HG03575 (cell line): ENCODE measurements around the gene YY1AP1.
"Not testable (repeated sequence)": the region's sequence is repeated elsewhere in the genome, so short reads cannot be mapped to it uniquely, and the experiment has no call there.

Source experiments
- ATAC-seq: cut with Tn5 transposase; IDR thresholded peaks from one replicate; pipeline ENCODE4 v1.9.1; 2021; ENCODE audit not compliant: unreplicated experiment, insufficient number of reproducible peaks, low FRiP score; ENCODE audit errors: extremely low read depth

The YY1AP1 gene

DNA sequence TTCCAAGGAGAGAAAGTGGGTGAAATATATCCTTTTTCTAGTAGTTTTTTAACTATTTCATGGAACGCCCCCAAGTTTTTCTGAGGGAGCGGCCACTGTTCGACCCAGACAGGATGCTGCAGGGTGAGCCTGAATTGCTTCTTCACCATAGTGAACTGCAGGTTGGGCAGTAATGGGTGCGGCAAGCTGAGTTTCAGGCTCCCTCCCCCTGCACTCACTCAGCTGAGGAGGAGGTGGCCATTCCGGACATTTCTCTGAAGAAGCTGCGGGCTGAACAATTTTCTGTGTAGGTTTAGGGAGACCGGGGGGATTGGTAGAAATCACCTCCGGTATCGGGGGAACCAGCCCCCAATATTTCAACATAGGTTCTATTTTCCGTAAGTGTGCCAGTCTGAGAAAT is 8.5 kb upstream of the YY1AP1 start:
- no peak for ATAC-seq

DNA sequence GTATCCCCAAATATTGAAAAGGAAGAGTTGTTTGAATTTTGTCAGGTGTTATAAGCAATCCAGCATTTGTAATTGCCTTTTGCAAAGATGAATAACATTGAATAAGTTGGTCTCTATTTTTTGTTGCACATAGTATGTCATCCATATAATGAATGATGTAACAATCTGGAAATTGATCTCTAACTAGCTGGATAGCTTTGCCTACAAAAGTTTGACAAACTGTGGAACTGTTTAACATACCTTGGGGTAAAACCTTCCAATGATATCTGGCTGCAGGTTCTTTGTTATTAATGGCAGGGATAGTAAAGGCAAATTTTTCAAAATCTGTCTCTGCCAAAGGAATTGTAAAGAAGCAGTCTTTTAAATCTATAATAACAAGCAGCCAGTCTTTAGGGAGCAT is 8.0 kb upstream of the YY1AP1 start:
- ATAC-seq: no peak

DNA sequence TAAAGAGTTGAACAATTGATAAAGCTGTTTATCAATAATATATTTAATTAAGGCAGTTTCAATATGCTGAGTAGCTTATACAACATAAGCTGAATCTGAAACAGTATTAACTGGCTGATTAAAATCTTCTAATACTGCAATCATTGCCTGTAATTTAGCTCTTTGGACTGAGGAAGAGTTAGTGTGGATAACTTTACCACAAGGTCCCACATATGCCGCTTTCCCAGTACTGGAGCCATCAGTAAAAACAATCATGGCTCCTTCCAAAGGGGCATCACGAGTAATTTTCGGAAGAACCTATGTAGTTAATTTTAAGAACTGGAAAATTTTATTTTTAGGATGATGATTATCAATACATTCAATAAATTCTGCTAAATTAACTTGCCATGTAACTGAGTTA is 7.0 kb upstream of the YY1AP1 start:
- ATAC-seq: no peak

DNA sequence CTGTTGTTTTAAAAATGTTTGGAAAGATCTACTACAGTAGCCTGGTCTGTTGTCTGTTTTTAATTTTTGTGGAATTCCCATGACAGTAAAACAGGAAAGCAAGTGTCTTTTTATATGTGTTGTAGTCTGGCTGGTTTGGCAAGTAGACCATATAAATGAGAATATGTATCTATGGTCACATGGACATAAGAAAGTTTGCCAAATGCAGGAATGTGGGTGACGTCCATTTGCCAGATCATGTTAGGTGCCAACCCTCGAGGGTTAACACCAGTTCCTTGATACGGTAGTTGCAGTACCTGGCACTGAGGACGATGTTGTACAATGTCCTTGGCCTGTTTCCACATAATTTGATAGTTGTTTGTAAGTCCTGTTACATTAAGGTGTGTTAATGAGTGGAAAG is 6.5 kb upstream of the YY1AP1 start:
- ATAC-seq: no peak

DNA sequence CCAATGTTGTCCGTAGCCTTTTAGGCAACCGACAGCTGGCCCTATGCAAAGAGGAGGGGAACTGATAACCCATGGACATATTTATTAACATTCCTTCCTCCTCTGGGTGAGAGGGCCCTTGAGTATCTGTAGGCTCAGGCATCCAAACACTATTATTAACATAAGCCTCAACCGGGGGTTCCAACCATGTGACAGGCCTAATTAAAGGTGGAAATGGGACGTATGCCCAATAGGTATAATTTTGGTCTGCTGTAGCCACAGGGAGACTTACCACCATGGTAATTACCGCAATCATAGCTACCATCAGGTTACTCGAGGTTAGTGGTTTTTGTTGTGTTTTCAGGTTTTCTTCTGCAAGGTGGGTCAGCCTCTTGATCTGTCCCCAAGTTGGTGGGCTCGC is 5.6 kb upstream of the YY1AP1 start:
- ATAC-seq: no peak

DNA sequence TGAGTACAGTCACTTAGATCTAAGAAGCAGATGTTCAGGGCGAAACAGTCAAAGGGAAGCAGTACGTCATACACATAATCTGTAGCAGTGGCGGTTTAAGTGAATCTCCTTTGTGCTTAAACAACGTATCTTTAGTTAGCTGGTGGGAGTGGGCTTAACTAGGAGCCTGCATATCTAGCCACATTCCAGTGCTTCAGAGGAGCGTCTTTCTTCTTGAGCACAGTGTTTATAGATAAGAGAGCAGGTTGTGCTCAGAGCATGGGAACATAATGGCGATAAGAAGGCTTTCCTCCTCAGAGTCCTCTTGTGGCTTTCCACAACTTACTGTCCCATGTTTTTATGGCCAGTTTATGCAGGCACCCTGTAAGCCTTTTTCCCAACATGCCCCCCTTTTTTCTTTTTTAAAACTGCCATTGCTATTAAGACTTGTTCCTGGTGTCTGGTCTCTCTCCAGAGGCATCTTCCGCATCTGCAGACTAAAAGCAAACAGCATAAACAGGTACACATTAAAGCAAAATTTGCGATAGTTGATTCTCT is 3.5 kb upstream of the YY1AP1 start:
- ATAC-seq: no peak

DNA sequence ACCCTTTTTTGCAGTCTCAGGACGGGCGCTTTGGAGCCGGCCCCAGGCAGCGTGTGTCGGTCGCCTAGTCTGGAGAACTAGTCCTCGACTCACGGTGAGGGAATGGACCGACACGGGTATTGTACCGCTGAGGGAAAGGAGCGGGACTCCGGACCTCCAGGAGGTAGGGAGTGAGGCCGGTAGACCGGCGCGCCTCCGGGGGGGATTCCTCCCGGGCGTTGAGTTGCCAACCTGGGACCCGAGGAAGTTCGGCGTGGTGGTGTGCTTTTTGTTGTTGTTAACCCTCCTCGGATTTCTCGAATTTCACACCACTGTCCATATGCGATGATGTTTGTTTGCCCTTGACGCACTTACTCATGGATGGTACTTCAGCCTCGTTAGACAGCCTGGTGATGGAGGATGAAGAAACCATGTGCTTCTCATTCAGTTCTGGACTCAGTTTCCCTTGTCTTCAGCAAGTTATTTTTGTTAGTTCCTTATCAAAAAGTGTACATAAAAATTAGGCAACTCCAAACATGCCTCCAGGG is 570 bp upstream of the YY1AP1 start, which contains the start of gene DAP3:
DAP3 (plus strand) TSS at position 11 of the 527 bp plus-strand sequence. CDS start 20,689 bp downstream, outside the sequence.
- ATAC-seq: not testable (repeated sequence)

DNA sequence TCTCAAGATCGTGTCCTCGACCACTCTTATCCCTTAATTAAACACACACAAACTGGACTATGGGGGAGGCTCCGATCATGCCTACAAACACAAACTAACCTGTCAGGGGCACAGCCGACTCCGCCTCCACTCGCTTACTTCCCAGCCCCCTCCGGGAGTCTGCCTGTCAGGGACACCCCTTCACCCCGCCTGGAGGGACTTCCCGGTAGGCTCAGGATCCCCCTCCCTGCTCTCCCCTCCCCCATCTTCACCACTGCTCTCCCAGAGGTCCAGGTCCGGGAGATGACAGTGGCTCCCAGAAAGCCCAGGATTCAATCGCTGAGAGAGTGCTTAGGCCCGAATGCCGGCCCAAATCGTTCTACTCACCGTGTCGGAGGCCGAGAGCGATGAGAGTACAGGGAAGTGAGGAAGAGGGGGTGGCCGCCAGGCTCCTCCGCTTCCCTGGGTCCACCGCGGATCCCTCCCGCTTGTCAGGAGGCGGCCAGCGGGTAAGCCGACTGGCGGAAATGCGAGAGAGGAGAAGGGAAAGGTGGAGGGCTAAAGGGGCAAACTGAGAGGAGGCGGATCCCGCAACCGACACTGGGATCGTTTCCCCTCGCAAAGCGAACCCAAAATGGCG is 760 bp downstream of the YY1AP1 start:
- ATAC-seq: not testable (repeated sequence)

GRCh38 chr1:155681776-155682175 is 6.8 kb downstream of the YY1AP1 start:
- no peak for ATAC-seq

GRCh38 chr1:155680531-155680930 is 8.0 kb downstream of the YY1AP1 start:
- no peak for ATAC-seq

GRCh38 chr1:155678992-155679391 is 9.6 kb downstream of the YY1AP1 start:
- not testable (repeated sequence) for ATAC-seq

DNA sequence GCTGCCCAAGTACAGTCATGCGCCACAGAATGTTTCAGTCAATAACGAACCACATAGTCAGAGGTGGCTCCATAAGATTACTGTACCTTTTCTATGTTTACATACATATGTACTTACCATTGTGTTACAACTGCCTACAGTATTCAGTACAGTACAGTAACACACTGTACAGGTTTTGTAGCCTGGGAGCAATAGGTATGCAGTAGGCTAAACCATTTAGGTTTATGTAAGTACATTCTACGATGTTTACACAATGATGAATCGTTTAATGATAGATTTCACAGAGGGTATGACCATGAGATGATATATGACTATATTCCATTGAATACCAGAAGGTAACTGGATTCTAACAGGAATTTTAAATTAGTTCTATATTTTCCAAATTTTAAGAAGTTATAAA is 10.5 kb downstream of the YY1AP1 start:
- no peak for ATAC-seq

- ATAC-seq: no peak
These were observed 15.6 kb downstream of the YY1AP1 start for GRCh38 chr1:155673003-155673402.

DNA sequence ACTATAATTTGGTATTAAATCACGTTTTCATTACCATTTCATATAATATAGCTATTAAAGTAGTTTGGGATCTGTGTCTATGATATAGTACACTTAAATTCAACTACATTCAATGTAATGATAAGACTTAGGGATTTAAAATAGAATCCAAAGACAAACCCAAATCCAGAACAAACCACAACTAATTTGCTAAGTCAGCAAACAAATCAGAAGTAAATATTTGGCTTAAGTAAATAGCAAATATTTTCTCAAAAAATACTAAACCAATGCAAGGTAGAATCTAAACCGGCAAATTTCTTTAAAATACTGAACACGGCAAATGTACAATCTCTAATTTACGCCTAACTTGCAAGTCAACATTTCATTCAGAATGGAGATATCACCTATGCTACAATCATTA is 16.8 kb downstream of the YY1AP1 start:
- no peak for ATAC-seq

DNA sequence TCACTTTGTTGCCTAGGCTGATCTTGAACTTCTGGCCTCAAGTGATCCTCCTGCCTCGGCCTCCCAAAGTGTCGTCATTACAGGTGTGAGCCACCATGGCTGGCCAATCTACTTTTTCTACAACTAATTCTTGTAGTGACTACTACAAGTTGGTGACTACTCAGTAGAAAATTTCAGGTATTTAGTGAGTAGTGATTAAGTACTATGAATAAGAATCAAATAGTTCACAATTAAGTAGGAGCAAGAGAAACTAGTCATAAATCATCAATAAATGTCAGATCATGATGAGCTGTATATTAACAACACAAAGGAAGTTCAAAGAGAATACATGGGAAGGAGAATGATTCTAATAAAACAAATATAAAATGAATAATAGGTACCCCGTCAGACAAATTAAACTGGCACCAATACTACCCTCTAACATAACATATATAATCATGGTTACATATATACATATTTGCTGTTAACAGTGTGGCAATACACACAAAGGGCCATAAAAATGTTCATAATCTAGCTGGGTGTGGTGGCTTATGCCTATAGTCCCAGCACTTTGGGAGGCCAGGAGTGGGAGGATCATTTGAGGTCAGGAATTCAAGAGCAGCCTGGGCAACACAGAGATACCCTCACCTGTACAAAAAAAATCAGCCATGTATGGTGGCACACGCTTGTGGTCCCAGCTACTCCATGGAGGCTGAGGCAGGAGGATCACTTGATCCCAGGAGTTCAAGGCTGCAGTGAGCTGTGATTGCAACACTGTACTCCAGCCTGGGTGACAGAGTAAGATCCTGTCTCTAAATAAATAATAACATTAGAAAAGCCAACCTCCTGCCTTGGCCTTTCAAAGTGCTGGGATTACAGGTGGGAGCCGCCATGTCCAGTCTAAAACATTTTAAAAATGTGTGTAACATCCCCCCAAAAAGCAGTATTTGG is 19.1 kb downstream of the YY1AP1 start:
- ATAC-seq: no peak

DNA sequence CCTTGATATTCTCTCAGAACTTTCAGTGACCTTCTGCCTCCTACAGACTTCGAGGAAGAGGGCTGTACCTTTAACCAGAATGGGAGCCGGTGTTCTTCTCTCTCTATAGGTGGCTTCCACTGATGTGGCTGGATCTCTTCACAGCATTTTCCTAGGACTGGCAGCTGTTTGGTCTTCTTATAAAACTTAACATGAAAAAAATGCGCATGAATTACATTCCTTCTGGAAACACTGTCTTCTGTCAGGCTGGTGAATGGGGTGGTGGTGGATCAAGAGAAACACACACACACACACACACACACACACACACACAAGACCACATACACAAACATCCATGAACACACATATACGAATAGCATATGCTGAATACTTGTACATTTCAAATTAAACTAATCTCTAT is 27.3 kb downstream of the YY1AP1 start:
- ATAC-seq: not testable (repeated sequence)

GRCh38 chr1:155657463-155657862 is 31.1 kb downstream of the YY1AP1 start:
- no peak for ATAC-seq

GRCh38 chr1:155652951-155653350 is 35.6 kb downstream of the YY1AP1 start:
- no peak for ATAC-seq

DNA sequence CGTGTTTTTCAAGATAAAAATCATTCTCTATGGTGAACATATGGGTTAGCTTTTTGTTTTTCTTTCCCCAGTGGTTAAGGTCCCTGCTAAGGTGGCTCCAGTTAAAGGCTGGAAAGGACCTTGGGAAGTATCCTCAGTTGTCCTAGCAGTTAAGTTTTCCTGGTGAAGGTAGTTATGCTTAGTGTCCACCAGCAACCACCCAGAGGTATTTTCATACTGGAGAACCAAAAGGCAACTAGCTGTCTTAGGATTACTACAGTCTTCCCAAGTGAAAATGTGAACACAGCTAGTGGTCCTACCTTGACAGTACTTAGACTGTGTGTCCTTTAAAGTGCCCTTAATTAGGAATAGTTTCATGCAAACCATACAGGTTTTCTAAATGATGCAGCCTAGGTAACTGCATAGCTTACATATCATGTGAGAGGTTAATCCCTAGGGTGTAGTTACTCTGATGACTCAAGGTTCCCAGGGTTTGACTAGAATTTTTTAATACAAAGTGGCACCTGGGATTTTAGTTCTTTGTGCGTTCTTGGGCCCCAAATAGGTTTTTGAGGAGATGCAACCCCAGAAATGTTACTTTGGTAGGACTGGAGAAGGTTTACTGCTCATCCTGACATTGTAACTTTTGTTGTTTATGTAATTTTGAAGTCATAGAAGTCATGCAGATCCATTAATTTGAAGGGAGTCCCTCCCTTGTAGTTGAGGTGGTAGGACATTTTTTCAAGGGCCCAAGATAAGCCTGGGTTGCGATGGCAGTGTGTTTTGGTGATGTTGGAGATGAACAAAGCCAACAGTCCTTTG is 36.5 kb downstream of the YY1AP1 start:
- ATAC-seq: no peak
